OCI-LY7 (cell line): Measurements from ENCODE around the gene PRRC2B. TPM values are rescaled to one million over a fixed set of nuclear protein-coding genes. Genes with fewer than 3 reads are reported as not detected.

Experiments used
- BruUV-seq: library from RNA; stranded (reverse); fragments of 400-500 nt; replicated peaks from 2 replicates; lab custom pipeline; 2021; lab: Mats Ljungman, UMichigan
- CTCF ChIA-PET: fragments of 300-600 bp; sonication (Branson Sonifier 250); formaldehyde crosslinking; loops from one replicate; lab custom pipeline; 2022; ENCODE audit warnings: antibody characterized with exemption; ENCODE audit not compliant: unreplicated experiment; lab: Charles Lee
- POLR2A ChIA-PET: fragments of 300-600 bp; sonication (Branson Sonifier 250); formaldehyde crosslinking; loops from one replicate; lab custom pipeline; 2022; ENCODE audit warnings: antibody characterized with exemption; lab: Charles Lee
- DNase-seq: peaks from one replicate; pipeline ENCODE4 v3.0.0-alpha.2; 2015; ENCODE audit warnings: low spot score
- H2AFZ ChIP-seq: fragments of 200-600 bp; sonication (generic), shearing (Covaris generic); 2 replicates; pipeline ENCODE4 v1.6.1; 2014; ENCODE audit warnings: mild to moderate bottlenecking, antibody characterized with exemption, low read length, moderate library complexity
- H3K27ac ChIP-seq: fragments of 200-600 bp; sonication (generic); 2 replicates; pipeline ENCODE4 v1.5.1; 2014; ENCODE audit warnings: mixed run types, low read depth, mild to moderate bottlenecking, moderate library complexity, low read length, inconsistent platforms; ENCODE audit not compliant: poor library complexity, severe bottlenecking
- H3K36me3 ChIP-seq: fragments of 200-600 bp; sonication (generic); 2 replicates; pipeline ENCODE4 v1.6.1; 2014; ENCODE audit warnings: mild to moderate bottlenecking, antibody characterized with exemption, low read length, moderate library complexity, mixed read lengths; ENCODE audit not compliant: insufficient read depth
- H3K4me1 ChIP-seq: fragments of 200-600 bp; sonication (generic); 2 replicates; pipeline ENCODE4 v1.5.1; 2014; ENCODE audit warnings: mild to moderate bottlenecking, low read length; ENCODE audit not compliant: insufficient read depth, poor library complexity, severe bottlenecking
- H3K4me2 ChIP-seq: fragments of 200-600 bp; sonication (generic); 2 replicates; pipeline ENCODE4 v1.6.1; 2014; ENCODE audit warnings: mild to moderate bottlenecking, low read length
- H3K4me3 ChIP-seq: fragments of 200-600 bp; sonication (generic); 2 replicates; pipeline ENCODE4 v1.5.1; 2014; ENCODE audit warnings: mild to moderate bottlenecking, low read depth, low read length; ENCODE audit not compliant: poor library complexity, severe bottlenecking
- H3K79me2 ChIP-seq: fragments of 200-600 bp; sonication (generic); 2 replicates; pipeline ENCODE4 v1.6.1; 2016; ENCODE audit warnings: low read depth, mild to moderate bottlenecking, low read length, moderate library complexity, mixed read lengths; ENCODE audit not compliant: insufficient read depth
- H3K9me2 ChIP-seq: fragments of 200-600 bp; sonication (generic); 2 replicates; pipeline ENCODE4 v1.6.1; 2016; ENCODE audit warnings: mild to moderate bottlenecking, low read length, mixed read lengths; ENCODE audit not compliant: insufficient read depth
- H3K9me3 ChIP-seq: fragments of 200-600 bp; sonication (generic); 2 replicates; pipeline ENCODE4 v1.6.1; 2014; ENCODE audit warnings: mild to moderate bottlenecking, mixed run types, low read length, mixed read lengths
- H4K20me1 ChIP-seq: fragments of 200-600 bp; sonication (generic); 2 replicates; pipeline ENCODE4 v1.6.1; 2014; ENCODE audit warnings: mild to moderate bottlenecking, antibody characterized with exemption, low read length, moderate library complexity, mixed read lengths; ENCODE audit not compliant: insufficient read depth
- EZH2phosphoT487 ChIP-seq: fragments of 200-600 bp; sonication (generic); IDR thresholded peaks from 2 replicates; pipeline ENCODE4 v1.6.1; 2018; ENCODE audit warnings: low read depth, borderline replicate concordance, mild to moderate bottlenecking, mixed run types, antibody characterized with exemption, low read length, moderate library complexity, mixed read lengths
- intact Hi-C: fragments of 100-400 bp; cut with micrococcal nuclease; formaldehyde crosslinking; loops from one replicate; pipeline ENCODE4 v1.10.0; 2022; ENCODE audit not compliant: unreplicated experiment
- total RNA-seq, 2 experiments: library from RNA; depleted of rRNA in 1 of 2; stranded (reverse); fragments of >200 nt in 1 of 2; shearing (Covaris generic) in 1 of 2; gene quantifications; 2 replicates each; pipeline ENCODE4 v1.2.3, GENCODE V29; 2014 to 2022
- TF ChIP-seq, protein P1 (sequence below): fragments of 200-600 bp; sonication (generic); conservative IDR thresholded peaks from 2 replicates; pipeline ENCODE4 v1.5.1; 2014; ENCODE audit warnings: mild to moderate bottlenecking, antibody characterized with exemption, low read length, moderate library complexity, mixed read lengths

PRRC2B gene
- total RNA-seq, 2 experiments from 2014 or later: 84.2 to 210 TPM

DNA sequence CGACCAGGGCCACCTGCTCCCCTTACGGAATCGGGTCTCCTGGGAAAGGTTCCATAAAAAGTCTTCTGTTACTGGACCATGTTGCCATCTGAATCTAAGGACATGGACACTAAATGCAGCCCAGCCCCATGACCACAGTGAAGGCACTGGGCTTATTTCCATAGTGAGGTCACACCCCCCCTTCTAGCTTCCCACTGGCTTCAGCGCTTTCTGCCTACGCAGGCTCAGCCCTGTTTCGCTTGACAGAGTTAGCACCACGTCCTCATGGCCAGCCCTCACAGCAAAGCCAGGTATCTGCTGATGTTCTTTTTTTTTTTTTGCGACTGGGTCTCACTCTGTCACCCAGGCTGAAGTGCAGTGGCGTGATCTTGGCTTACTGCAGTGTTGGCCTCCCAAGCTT is 123.0 kb downstream of the PRRC2B start:
- no TSS peak for BruUV-seq
- H3K79me2 ChIP-seq: no peaks in the 10 kb centered on the region
- H3K4me1 ChIP-seq: peaks cover 7% of the 10 kb centered on the region
- H3K9me3 ChIP-seq: no peaks in the 10 kb centered on the region
- no peak overlapping the region for H3K4me2 ChIP-seq
- no peak overlapping the region for H3K27ac ChIP-seq
- ChIA-PET POLR2A (no interaction called here), CTCF (no interaction called here)
- H4K20me1 ChIP-seq: no peaks in the 10 kb centered on the region
- no peak for DNase-seq
- H3K9me2 ChIP-seq: no peaks in the 10 kb centered on the region
- H3K4me3 ChIP-seq: no peak overlapping the region
- no peak overlapping the region for H2AFZ ChIP-seq
- no peak for TF ChIP-seq EZH2phosphoT487
- TF ChIP-seq, protein P1, sequence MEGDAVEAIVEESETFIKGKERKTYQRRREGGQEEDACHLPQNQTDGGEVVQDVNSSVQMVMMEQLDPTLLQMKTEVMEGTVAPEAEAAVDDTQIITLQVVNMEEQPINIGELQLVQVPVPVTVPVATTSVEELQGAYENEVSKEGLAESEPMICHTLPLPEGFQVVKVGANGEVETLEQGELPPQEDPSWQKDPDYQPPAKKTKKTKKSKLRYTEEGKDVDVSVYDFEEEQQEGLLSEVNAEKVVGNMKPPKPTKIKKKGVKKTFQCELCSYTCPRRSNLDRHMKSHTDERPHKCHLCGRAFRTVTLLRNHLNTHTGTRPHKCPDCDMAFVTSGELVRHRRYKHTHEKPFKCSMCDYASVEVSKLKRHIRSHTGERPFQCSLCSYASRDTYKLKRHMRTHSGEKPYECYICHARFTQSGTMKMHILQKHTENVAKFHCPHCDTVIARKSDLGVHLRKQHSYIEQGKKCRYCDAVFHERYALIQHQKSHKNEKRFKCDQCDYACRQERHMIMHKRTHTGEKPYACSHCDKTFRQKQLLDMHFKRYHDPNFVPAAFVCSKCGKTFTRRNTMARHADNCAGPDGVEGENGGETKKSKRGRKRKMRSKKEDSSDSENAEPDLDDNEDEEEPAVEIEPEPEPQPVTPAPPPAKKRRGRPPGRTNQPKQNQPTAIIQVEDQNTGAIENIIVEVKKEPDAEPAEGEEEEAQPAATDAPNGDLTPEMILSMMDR: no peak
- intact Hi-C loops: no loop called here
- H3K36me3 ChIP-seq: peaks cover 87% of the 10 kb centered on the region

DNA sequence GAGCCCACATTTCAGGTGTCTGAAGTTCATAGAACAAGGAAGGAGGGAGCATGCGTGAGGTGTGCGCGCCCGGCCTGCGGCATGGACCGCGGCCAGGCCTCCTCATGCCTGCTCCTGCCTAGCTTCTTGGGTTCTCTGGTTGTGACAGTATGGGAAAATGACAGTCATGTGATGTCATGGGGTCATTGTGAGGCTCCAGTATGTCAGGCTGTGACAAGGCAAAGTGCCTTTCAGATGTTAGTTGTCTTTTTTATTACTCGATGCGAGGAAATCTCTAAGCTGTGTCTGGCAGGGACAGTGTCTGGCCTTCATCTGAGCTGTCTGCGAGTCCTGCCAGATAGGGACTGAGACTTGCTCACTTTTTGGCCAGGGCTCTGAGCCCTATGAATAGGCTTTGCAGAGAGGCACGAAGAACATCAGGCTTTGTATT is 123.9 kb downstream of the PRRC2B start:
- Histone ChIP-seq H3K79me2 (no peaks in the 10 kb centered on the region), H3K9me3 (no peaks in the 10 kb centered on the region), H2AFZ (no peak overlapping the region), H3K9me2 (no peaks in the 10 kb centered on the region), H3K4me3 (no peak overlapping the region), H4K20me1 (no peaks in the 10 kb centered on the region), H3K27ac (no peak overlapping the region), H3K4me1 (peaks cover 7% of the 10 kb centered on the region), H3K36me3 (peaks cover 85% of the 10 kb centered on the region), H3K4me2 (no peak overlapping the region)
- no TSS peak for BruUV-seq
- intact Hi-C loops: no loop called here
- POLR2A ChIA-PET: no interaction called here
- DNase-seq: no peak
- CTCF ChIA-PET: no interaction called here
- TF ChIP-seq, protein P1: no peak
- no peak for TF ChIP-seq EZH2phosphoT487

DNA sequence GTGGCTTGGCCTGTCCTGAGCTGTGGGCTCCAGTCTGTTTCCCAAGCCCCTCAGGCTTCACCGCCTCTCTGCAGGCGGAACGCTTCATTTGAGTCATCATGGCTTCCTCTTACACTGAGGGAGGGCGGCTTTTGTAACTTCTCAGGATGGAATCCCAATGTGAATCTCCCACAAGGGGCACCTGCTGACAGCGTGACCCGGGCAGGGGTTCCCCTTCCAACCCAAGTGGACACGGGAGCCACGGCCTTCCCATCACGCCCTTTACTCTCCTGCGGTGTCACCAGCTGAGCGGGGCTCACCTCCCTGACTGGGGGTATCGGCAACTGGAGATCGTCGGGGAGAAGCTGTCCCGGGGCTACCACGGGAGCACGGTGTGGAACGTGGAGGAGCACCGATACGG is 124.7 kb downstream of the PRRC2B start:
- ChIA-PET POLR2A (no interaction called here), CTCF (no interaction called here)
- Histone ChIP-seq H3K9me2 (no peaks in the 10 kb centered on the region), H3K4me3 (no peak overlapping the region), H3K4me2 (no peak overlapping the region), H3K36me3 (peaks cover 86% of the 10 kb centered on the region), H3K9me3 (no peaks in the 10 kb centered on the region), H3K4me1 (peaks cover 7% of the 10 kb centered on the region), H3K27ac (no peak overlapping the region), H2AFZ (no peak overlapping the region), H4K20me1 (no peaks in the 10 kb centered on the region), H3K79me2 (no peaks in the 10 kb centered on the region)
- no TSS peak for BruUV-seq
- intact Hi-C loops: no loop called here
- TF ChIP-seq EZH2phosphoT487: no peak
- TF ChIP-seq, protein P1: no peak
- DNase-seq: no peak
